Large intestine (tissue), 12 donors: Measurements from ENCODE around the gene UQCRFS1. TPM values are rescaled to one million over a fixed set of nuclear protein-coding genes. Genes with fewer than 3 reads are reported as not detected.
A peak's percentile ranks its signal among the peaks of the same experiment; 100 is the strongest.

Experiments
- DNase-seq, 2 donors: peaks; one replicate each; pipeline versions ENCODE4 v3.0.0 to v3.0.0-alpha.2; 2013
- H3K27ac ChIP-seq: one replicate; pipeline ENCODE4 v1.5.1; 2013; ENCODE audit warnings: low read length
- H3K27me3 ChIP-seq: 2 replicates; pipeline ENCODE4 v1.6.1; 2013; ENCODE audit warnings: low read length; ENCODE audit not compliant: control insufficient read depth, insufficient read depth
- H3K36me3 ChIP-seq: 2 replicates; pipeline ENCODE4 v1.6.1; 2013; ENCODE audit warnings: low read length; ENCODE audit not compliant: control insufficient read depth, insufficient read depth
- H3K4me1 ChIP-seq: one replicate; pipeline ENCODE4 v1.6.1; 2013; ENCODE audit warnings: low read length; ENCODE audit not compliant: control insufficient read depth, insufficient read depth
- H3K4me3 ChIP-seq: one replicate; pipeline ENCODE4 v1.5.1; 2013; ENCODE audit warnings: low read length
- H3K9me3 ChIP-seq: one replicate; pipeline ENCODE4 v1.6.1; 2013; ENCODE audit warnings: mild to moderate bottlenecking, low read depth, low read length, moderate library complexity; ENCODE audit not compliant: control insufficient read depth
- WGBS: methylation state at CpG from one replicate; pipeline ENCODE4 v1.1.5; 2013; ENCODE audit warnings: low lambda C conversion rate; ENCODE audit not compliant: insufficient coverage; 5-methylcytosine and 5-hydroxymethylcytosine counted together
- long read RNA-seq, 11 donors: transcript quantifications; one replicate each; lab custom pipeline, GENCODE V29; 2026
- polyA plus RNA-seq: library from polyadenylated mRNA; unstranded; fragments of 120-200 nt; gene quantifications from one replicate; pipeline ENCODE4 v1.2.1, GENCODE V29; 2013

UQCRFS1 gene
- polyA plus RNA-seq = 38.2 TPM
- long read RNA-seq, donor 1, transcript UQCRFS1-201 (2 exons, 3,475 nt) = major isoform, 79 of 79 reads
- long read RNA-seq, donor 1, partial matches to known transcripts = 0 of 79 reads
- long read RNA-seq, donor 1, other reads (novel, unspliced or antisense) = 0 of 79 reads
- long read RNA-seq, donor 2, transcript UQCRFS1-201 (2 exons, 3,475 nt) = major isoform, 164 of 164 reads
- long read RNA-seq, donor 2, partial matches to known transcripts = 0 of 164 reads
- long read RNA-seq, donor 2, other reads (novel, unspliced or antisense) = 0 of 164 reads
- long read RNA-seq, donor 3 = 0 reads
- long read RNA-seq, donor 4, transcript UQCRFS1-201 (2 exons, 3,475 nt) = major isoform, 10 of 10 reads
- long read RNA-seq, donor 4, partial matches to known transcripts = 0 of 10 reads
- long read RNA-seq, donor 4, other reads (novel, unspliced or antisense) = 0 of 10 reads
- long read RNA-seq, donor 5, transcript UQCRFS1-201 (2 exons, 3,475 nt) = major isoform, 70 of 70 reads
- long read RNA-seq, donor 5, partial matches to known transcripts = 0 of 70 reads
- long read RNA-seq, donor 5, other reads (novel, unspliced or antisense) = 0 of 70 reads
- long read RNA-seq, donor 6, transcript UQCRFS1-201 (2 exons, 3,475 nt) = major isoform, 158 of 158 reads
- long read RNA-seq, donor 6, partial matches to known transcripts = 0 of 158 reads
- long read RNA-seq, donor 6, other reads (novel, unspliced or antisense) = 0 of 158 reads
- long read RNA-seq, donor 7, transcript UQCRFS1-201 (2 exons, 3,475 nt) = major isoform, 53 of 53 reads
- long read RNA-seq, donor 7, partial matches to known transcripts = 0 of 53 reads
- long read RNA-seq, donor 7, other reads (novel, unspliced or antisense) = 0 of 53 reads
- long read RNA-seq, donor 8, transcript UQCRFS1-201 (2 exons, 3,475 nt) = major isoform, 153 of 158 reads
- long read RNA-seq, donor 8, partial matches to known transcripts = 0 of 158 reads
- long read RNA-seq, donor 8, other reads (novel, unspliced or antisense) = 5 of 158 reads
- long read RNA-seq, donor 9, transcript UQCRFS1-201 (2 exons, 3,475 nt) = major isoform, 105 of 105 reads
- long read RNA-seq, donor 9, partial matches to known transcripts = 0 of 105 reads
- long read RNA-seq, donor 9, other reads (novel, unspliced or antisense) = 0 of 105 reads
- long read RNA-seq, donor 10, transcript UQCRFS1-201 (2 exons, 3,475 nt) = major isoform, 161 of 189 reads
- long read RNA-seq, donor 10, partial matches to known transcripts = 28 of 189 reads
- long read RNA-seq, donor 10, other reads (novel, unspliced or antisense) = 0 of 189 reads
- long read RNA-seq, donor 11, transcript UQCRFS1-201 (2 exons, 3,475 nt) = major isoform, 93 of 93 reads
- long read RNA-seq, donor 11, partial matches to known transcripts = 0 of 93 reads
- long read RNA-seq, donor 11, other reads (novel, unspliced or antisense) = 0 of 93 reads

- Histone ChIP-seq H3K36me3 (peaks cover 2% of the 10 kb centered on the region), H3K4me1 (peaks cover 3% of the 10 kb centered on the region), H3K27ac (peak within 1 kb of the TSS; percentile 76), H3K27me3 (no peaks in the 10 kb centered on the region), H3K9me3 (no peaks in the 10 kb centered on the region), H3K4me3 (peak within 1 kb of the TSS; percentile 78)
- 0% methylated on average over 2 of the region's 95 CpGs for WGBS
- peak; percentile 96 to 97 for DNase-seq
These were observed at the start of gene UQCRFS1 for GRCh38 chr19:29212648-29213573. Gene UQCRFS1 (minus strand): TSS chr19:29213151. CDS start chr19:29213118, 33 bp downstream.

DNA sequence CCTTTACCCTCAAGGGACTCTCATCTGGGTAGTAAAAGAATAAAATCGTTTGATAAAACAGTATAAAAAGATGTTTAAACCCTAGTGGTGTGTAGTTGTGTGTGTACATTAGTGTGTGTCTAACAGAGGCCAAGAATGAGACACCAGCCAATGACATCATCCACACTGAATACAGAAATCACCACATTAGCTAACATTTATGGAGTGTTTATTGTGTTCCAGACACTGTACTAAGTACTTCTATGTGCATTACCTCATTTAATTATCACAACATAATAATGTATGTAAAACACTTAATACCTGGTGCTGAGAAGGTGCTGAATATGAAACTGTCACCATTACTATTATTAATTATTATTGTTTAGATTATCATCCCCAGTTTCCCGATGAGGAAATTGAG lies 49.1 kb upstream of the UQCRFS1 start:
- no peak for DNase-seq
- H3K27me3 ChIP-seq = no peaks in the 10 kb centered on the region
- 80% methylated on average over 1 of the region's 2 CpGs for WGBS

DNA sequence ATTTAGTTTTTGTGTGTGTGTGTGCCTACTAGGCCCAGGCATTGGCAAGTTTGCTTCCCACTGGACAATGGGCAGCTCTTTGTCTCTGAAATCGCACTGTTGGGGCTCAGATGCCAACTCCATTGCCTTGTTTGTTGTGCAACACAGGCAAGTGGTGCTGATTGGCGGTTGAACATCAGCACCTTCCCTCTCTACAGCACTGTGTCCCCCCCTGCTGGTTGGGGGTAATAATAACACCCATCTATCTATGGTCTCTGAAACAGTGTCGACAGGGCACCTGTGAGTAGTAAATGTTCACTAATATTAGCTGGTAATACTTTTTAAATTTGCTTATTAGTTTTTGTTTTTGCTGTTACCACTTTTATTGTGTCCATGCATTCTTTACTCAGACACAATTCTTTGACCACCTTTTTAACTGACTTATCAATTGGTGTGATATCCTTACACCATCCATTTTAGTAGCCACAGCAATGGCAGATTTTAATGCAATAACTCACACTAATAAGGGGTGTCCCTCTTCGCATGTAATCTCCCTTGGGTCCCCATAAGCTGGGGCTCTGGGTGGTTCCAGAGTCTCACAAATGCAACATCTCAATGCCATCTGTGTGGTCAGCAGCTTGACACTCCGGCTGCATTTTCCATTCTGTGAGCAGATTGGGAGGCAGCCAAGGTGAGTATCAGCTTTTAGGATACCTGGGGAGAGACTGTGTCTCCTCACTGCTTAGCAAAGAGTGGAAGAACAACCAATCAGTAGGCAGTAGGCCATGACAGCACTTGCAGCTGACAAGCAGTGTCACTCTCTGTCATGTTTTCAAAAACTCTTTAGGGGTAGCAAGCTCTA lies 47.7 kb upstream of the UQCRFS1 start:
- WGBS = no CpG with 5 or more reads among the region's 5 CpGs

More for the DNA sequence above, 49.1 kb upstream of the UQCRFS1 start:
- H3K4me3 ChIP-seq = no peak overlapping the region
- H3K9me3 ChIP-seq = no peaks in the 10 kb centered on the region
- H3K36me3 ChIP-seq = no peaks in the 10 kb centered on the region
- no peaks in the 10 kb centered on the region for H3K4me1 ChIP-seq
- H3K27ac ChIP-seq = no peak overlapping the region

DNA sequence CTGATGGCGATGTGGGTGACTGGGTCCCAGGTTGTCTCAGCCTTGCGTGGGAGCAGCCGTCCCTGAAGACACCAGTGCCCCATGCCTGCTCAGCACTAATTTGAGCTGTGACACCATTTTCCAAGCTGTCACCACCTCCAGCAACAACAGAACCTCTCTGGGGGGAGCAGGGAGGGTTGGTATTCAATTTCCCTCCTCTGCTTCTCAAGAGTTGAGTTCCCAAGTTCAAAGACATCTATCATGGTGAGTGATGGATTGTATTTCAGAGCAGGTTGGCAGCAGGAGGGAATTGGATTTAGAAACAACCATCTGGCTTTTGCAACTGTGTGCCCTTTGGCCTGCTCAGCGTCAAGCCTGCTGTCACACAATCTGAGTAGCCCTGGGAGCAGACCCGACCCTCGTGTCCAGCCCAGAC lies 46.9 kb upstream of the UQCRFS1 start:
- H3K27me3 ChIP-seq = no peaks in the 10 kb centered on the region
- DNase-seq = no peak
- no peaks in the 10 kb centered on the region for H3K4me1 ChIP-seq
- no peak overlapping the region for H3K4me3 ChIP-seq
- H3K36me3 ChIP-seq = no peaks in the 10 kb centered on the region
- H3K27ac ChIP-seq = no peak overlapping the region
- H3K9me3 ChIP-seq = no peaks in the 10 kb centered on the region
- no CpG with 5 or more reads among the region's 6 CpGs for WGBS

More for the DNA sequence above, 47.7 kb upstream of the UQCRFS1 start:
- no peaks in the 10 kb centered on the region for H3K4me1 ChIP-seq
- H3K27ac ChIP-seq = no peak overlapping the region
- no peaks in the 10 kb centered on the region for H3K27me3 ChIP-seq
- no peaks in the 10 kb centered on the region for H3K9me3 ChIP-seq
- DNase-seq = no peak
- no peak overlapping the region for H3K4me3 ChIP-seq
- H3K36me3 ChIP-seq = no peaks in the 10 kb centered on the region

DNA sequence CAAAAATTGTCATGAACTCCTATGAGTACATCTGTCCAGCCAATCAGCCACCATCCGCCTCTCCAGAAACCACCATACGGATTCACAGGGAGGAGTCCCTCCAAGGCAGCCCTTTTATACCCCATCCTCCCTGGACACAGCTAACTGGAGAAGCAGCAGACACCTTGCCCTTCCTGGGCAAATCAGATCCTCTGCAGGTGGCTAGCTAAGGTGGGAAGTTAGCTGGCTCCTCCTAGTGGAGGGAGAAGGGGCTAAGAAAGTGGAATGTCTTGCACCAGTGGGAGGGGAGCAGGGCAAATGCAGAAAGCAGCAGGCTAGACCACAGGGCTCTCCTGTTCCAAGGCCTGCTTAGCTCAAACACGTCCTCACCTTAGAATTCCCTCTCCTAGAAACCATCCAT lies 46.2 kb upstream of the UQCRFS1 start:
- no peak overlapping the region for H3K4me3 ChIP-seq
- no peak overlapping the region for H3K27ac ChIP-seq
- no peaks in the 10 kb centered on the region for H3K27me3 ChIP-seq
- WGBS = no CpG with 5 or more reads among the region's 3 CpGs
- H3K4me1 ChIP-seq = no peaks in the 10 kb centered on the region
- DNase-seq = no peak
- H3K36me3 ChIP-seq = no peaks in the 10 kb centered on the region
- no peaks in the 10 kb centered on the region for H3K9me3 ChIP-seq

GRCh38 chr19:29256516-29256915 lies 43.6 kb upstream of the UQCRFS1 start:
- Histone ChIP-seq H3K4me3 (no peak overlapping the region), H3K36me3 (no peaks in the 10 kb centered on the region), H3K27me3 (no peaks in the 10 kb centered on the region), H3K27ac (no peak overlapping the region), H3K4me1 (no peaks in the 10 kb centered on the region), H3K9me3 (no peaks in the 10 kb centered on the region)
- no CpG with 5 or more reads among the region's 2 CpGs for WGBS
- DNase-seq = no peak

DNA sequence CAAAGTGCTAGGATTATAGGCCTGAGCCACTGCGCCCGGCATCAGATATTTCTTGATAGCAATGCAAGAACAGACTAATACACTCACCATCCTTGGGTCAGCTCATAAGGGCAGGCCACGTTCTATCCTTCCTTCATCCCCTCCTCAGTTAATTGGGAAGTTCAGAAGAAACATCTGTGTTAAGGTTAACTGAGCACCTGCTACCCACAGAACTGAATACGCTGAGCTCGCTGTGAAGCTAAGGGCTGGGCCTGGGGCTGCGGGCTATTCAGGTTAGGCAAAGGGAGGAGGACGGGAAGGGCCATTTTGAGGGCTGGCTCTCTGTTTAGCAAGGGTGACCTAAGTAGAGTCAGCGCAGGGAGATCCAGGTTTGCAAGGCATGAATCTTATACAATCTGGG lies 43.0 kb upstream of the UQCRFS1 start:
- Histone ChIP-seq H3K27ac (no peak overlapping the region), H3K4me3 (no peak overlapping the region), H3K9me3 (no peaks in the 10 kb centered on the region), H3K36me3 (no peaks in the 10 kb centered on the region), H3K27me3 (no peaks in the 10 kb centered on the region), H3K4me1 (no peaks in the 10 kb centered on the region)
- WGBS = no CpG with 5 or more reads among the region's 8 CpGs
- no peak for DNase-seq

DNA sequence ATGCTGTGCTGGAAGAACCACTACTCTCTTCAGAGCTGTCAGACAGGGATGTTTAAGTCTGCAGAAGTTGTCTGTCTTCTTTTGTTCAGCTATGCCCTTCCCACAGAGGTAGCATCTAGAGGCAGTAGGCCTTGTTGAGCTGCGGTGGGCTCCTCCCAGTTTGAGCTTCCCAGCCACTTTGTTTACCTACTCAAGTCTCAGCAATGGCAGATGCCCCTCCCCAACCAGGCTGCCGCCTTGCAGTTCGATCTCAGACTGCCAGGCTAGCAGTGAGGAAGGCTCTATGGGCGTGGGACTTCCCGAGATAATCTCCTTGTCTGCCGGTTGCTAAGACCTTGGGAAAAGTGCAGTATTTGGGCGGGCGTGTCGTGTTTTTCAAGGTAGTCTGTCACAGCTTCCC lies 42.1 kb upstream of the UQCRFS1 start:
- Histone ChIP-seq H3K27ac (no peak overlapping the region), H3K9me3 (no peaks in the 10 kb centered on the region), H3K36me3 (no peaks in the 10 kb centered on the region), H3K27me3 (no peaks in the 10 kb centered on the region), H3K4me3 (no peak overlapping the region), H3K4me1 (no peaks in the 10 kb centered on the region)
- WGBS = no CpG with 5 or more reads among the region's 9 CpGs
- no peak for DNase-seq
